ENCODE results near the gene BOLA1.

Gene BOLA1

DNA sequence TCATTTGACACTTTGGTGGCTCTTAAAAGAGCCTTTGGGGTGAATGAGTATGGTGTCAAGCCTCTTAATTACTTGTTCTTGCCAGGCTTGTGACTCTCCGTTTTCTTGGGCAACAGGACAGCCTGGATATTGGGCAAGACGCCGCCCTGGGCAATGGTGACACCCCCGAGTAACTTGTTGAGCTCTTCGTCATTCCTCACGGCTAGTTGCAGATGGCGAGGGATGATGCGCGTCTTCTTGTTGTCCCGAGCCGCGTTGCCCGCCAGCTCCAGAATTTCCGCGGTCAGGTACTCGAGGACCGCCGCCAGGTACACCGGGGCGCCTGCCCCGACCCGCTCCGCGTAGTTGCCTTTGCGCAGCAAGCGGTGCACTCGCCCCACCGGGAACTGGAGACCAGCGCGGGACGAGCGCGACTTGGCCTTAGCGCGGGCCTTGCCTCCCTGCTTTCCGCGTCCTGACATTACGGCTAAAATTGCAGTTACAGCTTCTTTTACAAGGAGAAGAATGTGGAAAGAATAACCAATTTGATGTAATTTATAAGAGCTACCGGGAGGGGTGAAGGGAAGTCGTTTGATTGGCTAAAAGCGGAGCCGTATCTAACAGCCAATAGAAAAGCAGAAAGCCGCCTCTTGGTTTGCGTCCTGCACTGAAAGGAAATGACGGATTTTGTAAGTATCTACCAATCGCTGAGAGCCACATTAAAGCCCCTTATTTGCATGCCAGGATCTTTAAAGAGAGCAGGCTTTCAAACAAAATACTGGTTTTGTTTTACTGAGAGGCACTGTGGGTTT lies 11.7 kb upstream of the BOLA1 start:
- DNase-seq = peak; percentile 96

DNA sequence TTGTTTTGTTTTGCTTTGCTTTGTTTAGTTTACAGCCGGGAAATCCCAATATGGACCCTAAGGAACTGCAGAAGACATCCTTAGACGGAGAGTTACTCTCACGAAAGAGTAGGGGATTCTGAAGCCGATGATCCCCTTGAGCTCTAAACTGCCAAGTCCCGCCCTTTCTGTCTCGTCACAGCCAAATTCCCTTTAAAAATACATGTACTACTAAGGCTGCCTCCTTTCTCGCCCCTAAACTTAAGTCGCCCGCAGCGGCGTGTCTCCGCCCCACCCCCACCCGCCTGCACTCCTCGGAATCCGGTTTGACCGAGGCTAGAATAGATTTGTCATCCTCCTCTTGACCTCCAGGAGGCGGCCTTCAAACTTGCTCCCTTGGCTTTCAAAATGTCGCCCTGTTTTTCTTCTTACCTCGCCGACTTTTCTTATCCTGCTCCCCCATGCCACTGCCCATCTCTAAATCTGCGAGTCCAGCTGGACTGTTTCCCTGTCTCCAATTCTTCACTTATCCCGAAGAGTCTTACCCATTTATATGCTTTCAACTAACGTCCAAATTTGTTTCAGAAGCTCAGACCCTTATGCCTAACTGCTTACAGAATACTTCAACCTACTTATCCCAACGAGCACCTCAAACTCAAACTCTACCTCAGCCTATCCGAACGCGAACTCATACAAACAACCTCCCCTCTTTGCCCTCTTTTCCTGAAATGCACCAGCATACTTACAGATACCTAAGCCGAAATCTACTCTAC lies 10.9 kb upstream of the BOLA1 start:
- peak; percentile 94 for DNase-seq

DNA sequence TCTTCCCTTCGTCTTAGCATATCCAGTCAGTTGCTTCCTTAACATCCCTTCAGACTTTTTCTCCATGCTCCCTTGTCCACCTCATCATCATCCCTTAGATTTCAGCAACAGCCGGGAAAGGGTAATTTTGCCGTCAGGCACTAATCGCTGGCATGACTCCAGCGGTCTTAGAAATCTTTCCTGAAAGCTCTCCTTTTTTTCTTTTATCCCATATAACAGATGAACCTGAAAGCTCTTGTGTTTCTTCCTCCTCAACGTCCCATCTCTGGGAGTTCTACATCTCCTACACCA lies 10.4 kb upstream of the BOLA1 start:
- DNase-seq = no peak

DNA sequence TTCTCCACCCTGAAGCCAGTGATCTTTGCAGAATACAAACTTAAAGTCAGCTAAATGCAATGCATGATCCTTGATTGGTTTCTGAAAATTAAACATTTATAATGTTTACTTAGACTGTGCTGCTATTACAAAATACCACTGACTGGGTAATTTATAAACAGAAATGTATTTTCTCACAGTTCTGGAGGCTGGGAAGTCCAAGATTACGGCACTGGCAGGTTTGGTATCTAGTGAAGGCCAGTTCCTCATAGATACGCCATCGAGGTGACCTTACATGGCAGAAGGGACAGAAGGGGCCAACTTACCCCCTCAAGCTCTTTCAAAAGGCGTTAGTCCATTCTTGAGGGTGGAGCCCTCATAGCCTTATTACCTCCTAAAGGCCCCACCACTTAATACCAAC lies 2.8 kb upstream of the BOLA1 start:
- no peak for DNase-seq

DNA sequence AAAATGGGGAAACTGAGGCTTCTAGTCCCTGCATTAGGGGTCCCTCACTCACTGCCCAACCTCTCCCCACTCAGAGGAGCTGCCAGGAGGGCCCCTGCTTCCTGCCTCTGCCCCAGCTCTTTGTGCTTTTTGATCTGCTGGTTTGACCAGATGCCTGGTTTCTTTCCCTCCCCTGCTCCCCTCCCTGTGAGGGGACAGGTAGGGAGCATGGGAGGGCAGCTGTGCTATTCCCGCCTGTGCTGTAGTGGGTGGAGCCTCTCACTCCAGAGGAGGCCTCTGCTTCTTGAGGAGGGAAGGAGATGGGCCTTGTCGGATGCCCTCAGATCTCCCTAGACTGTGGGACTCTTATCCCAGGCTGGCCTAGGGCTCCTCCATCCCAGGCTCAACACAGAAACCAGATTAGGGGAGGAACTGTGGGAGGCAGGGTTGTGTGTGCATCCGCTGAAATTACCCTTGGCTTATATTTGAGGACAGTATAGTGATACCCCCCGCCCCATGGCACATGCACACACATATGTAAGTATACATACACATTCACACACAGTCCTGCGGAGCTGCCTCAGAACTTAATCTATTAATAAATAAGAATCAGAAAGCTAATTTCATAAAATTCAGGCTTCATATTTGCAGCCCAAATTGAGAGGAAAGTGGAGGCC lies 4.6 kb downstream of the BOLA1 start:
- no peak for DNase-seq

DNA sequence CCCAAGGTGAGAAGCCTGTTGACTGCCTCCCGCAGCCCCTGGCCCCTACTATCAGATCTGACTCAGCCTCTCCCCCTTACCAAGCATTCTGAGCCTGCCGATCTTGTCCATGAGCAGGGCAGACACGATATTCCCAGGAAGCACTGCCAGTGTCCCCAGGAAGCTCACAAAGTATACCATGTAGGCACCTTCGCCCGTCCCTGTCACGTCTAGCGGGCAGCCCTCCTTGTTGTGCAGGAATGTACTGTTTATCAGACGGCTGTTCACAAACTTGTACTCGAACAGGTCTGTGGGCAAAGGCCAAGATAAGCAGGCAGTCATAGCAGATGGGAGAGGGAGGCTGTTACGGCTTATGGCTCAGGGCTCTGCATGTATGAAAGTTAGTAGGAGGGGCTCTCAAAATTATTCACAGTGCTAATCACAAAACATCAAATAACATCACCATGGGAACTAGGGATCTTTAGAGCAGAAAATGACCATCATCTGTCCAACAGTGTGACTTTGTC lies 7.3 kb downstream of the BOLA1 start:
- no peak for DNase-seq

DNA sequence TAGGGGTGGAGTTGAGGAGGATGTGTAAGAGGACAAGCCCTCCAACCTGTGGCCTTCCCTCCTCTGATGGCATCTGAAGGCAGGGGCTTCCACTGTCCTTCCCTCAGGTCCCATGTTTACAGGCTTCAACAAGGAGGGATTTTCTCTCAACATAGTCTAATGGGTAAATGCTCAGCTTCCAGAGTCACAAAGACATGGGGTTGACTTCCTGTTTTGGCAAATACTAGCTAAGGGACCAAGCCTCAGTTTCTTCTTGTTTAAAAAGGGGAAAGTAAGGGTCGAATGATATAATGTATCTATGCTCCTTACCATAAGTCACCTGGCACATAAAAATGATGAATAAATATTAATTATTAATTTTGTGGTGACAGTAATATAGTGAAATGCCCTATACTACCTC lies 15.2 kb downstream of the BOLA1 start:
- DNase-seq = no peak

GRCh38 chr1:149915429-149916192 lies 16.2 kb downstream of the BOLA1 start:
- DNase-seq = no peak

- DNase-seq = no peak
These were observed 17.0 kb downstream of the BOLA1 start for GRCh38 chr1:149916193-149916897.

DNA sequence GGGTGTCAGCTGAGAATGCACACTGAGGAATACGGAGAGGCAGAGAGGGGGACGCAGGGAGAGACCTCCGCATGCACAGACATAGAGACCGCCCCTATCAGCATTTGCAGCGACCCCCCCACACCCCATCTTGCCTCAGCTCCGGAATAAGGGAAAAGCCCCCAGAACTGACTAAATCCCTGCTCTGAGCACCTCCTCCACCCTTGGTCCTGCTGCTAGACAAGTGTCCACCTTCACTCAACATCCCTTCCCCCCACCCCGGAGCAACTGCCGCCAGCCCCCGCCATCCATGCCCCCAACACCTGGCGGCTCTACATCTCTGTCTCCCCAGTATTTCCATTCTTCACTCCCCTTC lies 17.5 kb downstream of the BOLA1 start:
- DNase-seq = no peak

- peak; percentile 34 for DNase-seq
These were observed 18.3 kb downstream of the BOLA1 start, which contains the start of gene SV2A for GRCh38 chr1:149917571-149918144. TSS of gene SV2A (minus strand) at chr1:149917844. CDS start at chr1:149913840, 4,004 bp downstream.

- DNase-seq = no peak
These were observed 24.3 kb downstream of the BOLA1 start for GRCh38 chr1:149923626-149924025.

DNA sequence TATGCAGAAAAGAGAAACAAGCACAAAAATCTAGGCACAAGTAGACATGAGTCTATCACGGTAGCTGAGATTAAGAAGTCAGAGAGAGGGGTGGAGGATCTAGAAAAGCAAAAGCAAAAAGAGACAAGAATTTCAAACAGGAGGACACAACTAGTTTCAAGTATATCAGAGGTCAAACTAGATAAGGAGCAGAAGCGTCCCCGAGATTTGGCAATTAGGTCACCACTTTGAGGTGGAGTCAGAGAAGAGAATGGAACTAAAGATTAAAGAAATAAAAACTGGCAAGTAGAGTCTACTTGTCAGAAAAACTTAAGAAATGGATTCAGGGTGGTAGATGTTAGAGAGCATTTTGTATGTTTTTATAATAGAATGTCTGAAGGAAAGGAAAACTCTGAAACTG lies 26.0 kb downstream of the BOLA1 start:
- DNase-seq = no peak

GRCh38 chr1:149925751-149926150 lies 26.4 kb downstream of the BOLA1 start:
- no peak for DNase-seq

- no peak for DNase-seq
These were observed 26.9 kb downstream of the BOLA1 start for GRCh38 chr1:149926296-149926695.

DNA sequence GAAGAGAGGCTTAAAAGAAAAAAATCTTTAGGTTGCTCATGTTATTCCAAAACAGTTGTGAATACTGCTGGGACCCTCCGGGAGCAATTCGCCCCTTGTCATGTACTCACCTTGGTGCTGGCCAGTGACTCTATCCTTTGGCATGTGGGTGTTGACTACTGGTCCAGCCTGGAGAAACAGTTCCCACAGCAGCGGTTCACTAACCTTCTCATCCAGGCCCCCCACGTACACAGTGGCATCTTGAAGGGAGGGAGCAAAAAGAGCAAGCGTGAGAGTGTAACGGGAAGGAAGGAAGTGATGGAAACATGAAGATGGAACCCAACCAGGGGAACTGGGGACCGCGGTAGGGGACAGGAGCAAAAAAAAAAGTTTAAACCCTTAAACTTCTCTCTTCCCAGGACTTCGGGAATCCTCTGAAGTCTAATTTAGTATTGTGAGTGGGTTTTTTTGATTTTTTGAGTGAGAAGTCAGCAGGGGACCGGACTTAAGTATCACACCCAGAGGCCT lies 27.7 kb downstream of the BOLA1 start:
- DNase-seq = no peak

- DNase-seq = peak; percentile 96
These were observed 28.4 kb downstream of the BOLA1 start, which contains the start of gene SF3B4 for GRCh38 chr1:149927563-149928400. TSS of gene SF3B4 (minus strand) at chr1:149927803. CDS start at chr1:149927759, 44 bp downstream.

- DNase-seq = no peak
These were observed 29.0 kb downstream of the BOLA1 start for GRCh38 chr1:149928401-149928724.

DNA sequence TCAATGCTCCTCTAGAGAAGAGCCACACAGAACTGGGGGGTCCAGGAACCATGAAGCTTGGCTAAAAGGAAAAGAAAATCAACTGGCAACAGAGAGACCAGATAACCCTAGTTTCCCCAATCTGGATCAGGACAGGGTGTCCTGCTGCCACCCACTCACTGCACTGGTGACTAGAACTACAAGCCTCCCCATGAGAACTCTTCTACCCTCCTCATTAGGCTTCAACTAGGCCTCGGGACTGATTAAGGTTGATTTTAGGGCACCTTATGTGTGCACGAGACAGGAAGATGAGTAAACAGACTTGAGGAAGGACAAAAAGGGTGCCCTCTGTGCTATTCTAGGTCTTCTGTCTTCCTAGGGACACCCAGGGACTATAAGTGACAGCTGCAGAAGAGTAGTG lies 30.5 kb downstream of the BOLA1 start:
- DNase-seq = no peak

DNA sequence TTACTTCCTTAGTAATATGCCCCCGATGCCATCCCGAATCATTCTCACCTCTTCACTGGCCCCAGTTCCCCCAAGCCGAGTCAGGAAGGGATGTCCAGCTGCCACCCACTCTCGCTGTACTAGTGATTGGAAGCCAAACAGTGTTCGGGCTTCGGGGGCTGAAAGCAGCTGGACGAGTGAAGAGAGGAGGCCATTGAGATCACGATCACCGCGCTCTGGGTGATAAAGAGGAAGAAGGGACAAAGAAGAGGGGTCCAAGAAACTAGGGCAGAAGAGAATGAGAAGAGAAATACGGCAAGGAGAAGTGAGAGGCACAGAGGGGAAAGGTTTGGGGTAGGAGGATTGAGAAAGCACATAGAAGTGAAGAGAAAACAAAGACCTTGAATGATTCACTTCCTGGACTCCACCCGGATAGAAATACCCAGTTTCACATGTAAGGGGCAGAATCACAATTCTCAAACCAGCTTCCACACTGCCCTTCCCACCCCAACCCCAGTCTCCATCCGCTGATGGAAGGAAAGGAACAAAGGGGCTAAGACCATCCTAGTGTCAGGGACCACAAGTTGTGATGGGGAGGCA lies 31.9 kb downstream of the BOLA1 start:
- DNase-seq = no peak

DNA sequence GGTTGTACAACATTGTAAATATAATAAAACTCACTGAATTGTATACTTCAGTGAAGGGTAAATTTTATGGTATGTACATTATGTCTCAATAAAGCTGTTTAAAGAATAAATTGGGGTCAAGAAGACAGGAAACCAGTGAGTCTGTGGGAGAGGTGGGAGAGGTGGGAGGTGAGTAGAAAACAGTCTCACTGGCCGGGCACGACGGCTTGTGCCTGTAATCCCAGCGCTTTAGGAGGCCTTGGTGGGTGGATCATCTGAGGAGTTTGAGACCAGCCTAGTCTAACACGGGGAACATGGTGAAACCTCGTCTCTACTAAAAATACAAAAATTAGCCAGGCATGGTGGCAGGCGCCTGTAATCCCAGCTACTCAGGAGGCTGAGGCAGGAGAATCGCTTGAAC lies 33.1 kb downstream of the BOLA1 start:
- no peak for DNase-seq

Measured in activated CD4-positive, alpha-beta T cell treated with anti-CD3 and anti-CD28 coated beads, Interleukin-10, Interleukin-2, amounts not matched to agents 100 ng/mL and 50 ng/mL, durations not matched to agents 16 hours and 8 hours (primary cell).